ENCODE data around the gene CAMK1. TPM values are rescaled to one million over a fixed set of nuclear protein-coding genes. Genes with fewer than 3 reads are reported as not detected.

Gene CAMK1
- total and polyA plus RNA-seq, 2 of the 4 experiments (the other 2 are of a cell fraction) = 33.3 to 36.4 TPM

- H3K4me1 ChIP-seq (ENCODE audit: control insufficient read depth, insufficient read depth, low read length) = peaks cover 16% of the 10 kb centered on the region
- no peak overlapping the region for H2BK5ac ChIP-seq (ENCODE audit: low read depth, low read length, poor library complexity, severe bottlenecking)
- no peak overlapping the region for H2AK9ac ChIP-seq (replicated peaks; ENCODE audit: low read depth, low read length, poor library complexity)
- H3K4me2 ChIP-seq (ENCODE audit: low read depth, low read length) = no peak overlapping the region
- H3K18ac ChIP-seq (ENCODE audit: low read depth, low read length) = no peak overlapping the region
- H3K9me1 ChIP-seq (ENCODE audit: insufficient read depth, low read length) = peaks cover 12% of the 10 kb centered on the region
- POLR2A ChIA-PET (ENCODE audit: unreplicated experiment) = no interaction called here
- H2BK120ac ChIP-seq (ENCODE audit: low read depth, low read length) = no peak overlapping the region
- no peak overlapping the region for H3K4ac ChIP-seq (ENCODE audit: low read depth, low read length)
- TF ChIP-seq, protein P1, sequence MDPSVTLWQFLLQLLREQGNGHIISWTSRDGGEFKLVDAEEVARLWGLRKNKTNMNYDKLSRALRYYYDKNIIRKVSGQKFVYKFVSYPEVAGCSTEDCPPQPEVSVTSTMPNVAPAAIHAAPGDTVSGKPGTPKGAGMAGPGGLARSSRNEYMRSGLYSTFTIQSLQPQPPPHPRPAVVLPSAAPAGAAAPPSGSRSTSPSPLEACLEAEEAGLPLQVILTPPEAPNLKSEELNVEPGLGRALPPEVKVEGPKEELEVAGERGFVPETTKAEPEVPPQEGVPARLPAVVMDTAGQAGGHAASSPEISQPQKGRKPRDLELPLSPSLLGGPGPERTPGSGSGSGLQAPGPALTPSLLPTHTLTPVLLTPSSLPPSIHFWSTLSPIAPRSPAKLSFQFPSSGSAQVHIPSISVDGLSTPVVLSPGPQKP (IDR thresholded peaks at IDR 0.05; ENCODE audit: borderline replicate concordance, low read depth, low read length) = no peak
- TF ChIP-seq MXI1 (IDR thresholded peaks at IDR 0.05; ENCODE audit: borderline replicate concordance, low read depth, low read length) (no peak), MAFK (IDR thresholded peaks at IDR 0.05; ENCODE audit: low read depth, low read length) (no peak)
- H3K14ac ChIP-seq (replicated peaks; ENCODE audit: low read depth, low read length) = no peak overlapping the region
- H3K79me1 ChIP-seq (ENCODE audit: low read depth in 1 of 2, low read length in 2 of 2) = peaks cover 6 to 29% of the 10 kb centered on the region in 2 experiments
- H4K91ac ChIP-seq (ENCODE audit: insufficient read depth, low read depth, low read length) = no peak overlapping the region
- no peak overlapping the region for H2AFZ ChIP-seq (replicated peaks; ENCODE audit: low read length, poor library complexity)
- DNase-seq (no peak), ATAC-seq (ENCODE audit: low read depth) (no peak)
- H3K9ac ChIP-seq (ENCODE audit: low read depth, low read length) = no peak overlapping the region
- peaks cover 67% of the 10 kb centered on the region for H3K36me3 ChIP-seq (ENCODE audit: control insufficient read depth, insufficient read depth, low read length)
- no peak overlapping the region for H3K4me3 ChIP-seq (ENCODE audit: insufficient read depth, low read depth, low read length)
- H3K23ac ChIP-seq (ENCODE audit: low read depth, low read length) = no peak overlapping the region
- CTCF ChIA-PET = no interaction called here
- H4K20me1 ChIP-seq (ENCODE audit: insufficient read depth, low read length) = no peaks in the 10 kb centered on the region
- intact Hi-C loops (cut with micrococcal nuclease) (no loop called here), dilution Hi-C loops (cut with HindIII; ENCODE audit: low sequenced_read_pairs, unreplicated experiment) (no loop called here), in situ Hi-C loops (cut with MboI; ENCODE audit: low sequenced_read_pairs) (no loop called here)
- H3K56ac ChIP-seq (ENCODE audit: extremely low read depth, insufficient read depth, low read length) = no peak overlapping the region
- no peak overlapping the region for H2BK15ac ChIP-seq (ENCODE audit: low read depth, low read length)
- no peak overlapping the region for H2BK20ac ChIP-seq (ENCODE audit: low read depth, low read length)
- no peaks in the 10 kb centered on the region for H3K27me3 ChIP-seq (ENCODE audit: control insufficient read depth, insufficient read depth, low read length)
- BruUV-seq (replicated peaks) = no TSS peak
- no peak overlapping the region for H3K27ac ChIP-seq (ENCODE audit: insufficient read depth, low read length)
- no peak overlapping the region for H4K8ac ChIP-seq (ENCODE audit: low read depth in 2 of 2, low read length in 2 of 2)
- no peak overlapping the region for H2AK5ac ChIP-seq (ENCODE audit: low read depth, low read length)
- no peak overlapping the region for H4K5ac ChIP-seq (ENCODE audit: low read depth, low read length)
- WGBS, 2 experiments (ENCODE audit: extremely low coverage in 2 of 2, insufficient read length in 1 of 2) = 82% methylated on average over 3 of the region's 12 CpGs; no CpG with 5 or more reads in 1 of the 2 experiments
- no peaks in the 10 kb centered on the region for H3K9me3 ChIP-seq (ENCODE audit: control insufficient read depth, insufficient read depth, low read length)
Observed at GRCh38 chr3:9745521-9745920, 24.2 kb downstream of the CAMK1 start.

Measured in IMR-90 (cell line).